Measurements from ENCODE around the gene DUSP15.

DUSP15 gene

DNA sequence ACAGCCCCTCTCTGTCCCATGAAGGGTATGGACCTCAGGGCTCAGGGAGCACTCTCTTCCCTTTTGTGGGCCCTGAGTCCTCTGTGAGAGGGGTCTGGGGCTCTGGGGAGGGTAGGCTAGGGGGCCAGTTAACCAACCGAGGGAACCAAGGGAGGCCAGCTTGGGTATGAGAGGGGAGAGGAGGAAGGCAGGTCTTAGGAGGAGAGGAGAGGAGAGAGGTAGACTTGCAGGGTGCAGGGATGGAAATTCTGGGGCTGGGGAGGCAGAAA, 720 bp downstream of the DUSP15 start:
- no peak for TF ChIP-seq ZFX (IDR thresholded peaks at IDR 0.05)
- TF ChIP-seq, protein P1, sequence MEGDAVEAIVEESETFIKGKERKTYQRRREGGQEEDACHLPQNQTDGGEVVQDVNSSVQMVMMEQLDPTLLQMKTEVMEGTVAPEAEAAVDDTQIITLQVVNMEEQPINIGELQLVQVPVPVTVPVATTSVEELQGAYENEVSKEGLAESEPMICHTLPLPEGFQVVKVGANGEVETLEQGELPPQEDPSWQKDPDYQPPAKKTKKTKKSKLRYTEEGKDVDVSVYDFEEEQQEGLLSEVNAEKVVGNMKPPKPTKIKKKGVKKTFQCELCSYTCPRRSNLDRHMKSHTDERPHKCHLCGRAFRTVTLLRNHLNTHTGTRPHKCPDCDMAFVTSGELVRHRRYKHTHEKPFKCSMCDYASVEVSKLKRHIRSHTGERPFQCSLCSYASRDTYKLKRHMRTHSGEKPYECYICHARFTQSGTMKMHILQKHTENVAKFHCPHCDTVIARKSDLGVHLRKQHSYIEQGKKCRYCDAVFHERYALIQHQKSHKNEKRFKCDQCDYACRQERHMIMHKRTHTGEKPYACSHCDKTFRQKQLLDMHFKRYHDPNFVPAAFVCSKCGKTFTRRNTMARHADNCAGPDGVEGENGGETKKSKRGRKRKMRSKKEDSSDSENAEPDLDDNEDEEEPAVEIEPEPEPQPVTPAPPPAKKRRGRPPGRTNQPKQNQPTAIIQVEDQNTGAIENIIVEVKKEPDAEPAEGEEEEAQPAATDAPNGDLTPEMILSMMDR (conservative IDR thresholded peaks at IDR 0.05): no peak
- no peak overlapping the region for H3K27ac ChIP-seq

DNA sequence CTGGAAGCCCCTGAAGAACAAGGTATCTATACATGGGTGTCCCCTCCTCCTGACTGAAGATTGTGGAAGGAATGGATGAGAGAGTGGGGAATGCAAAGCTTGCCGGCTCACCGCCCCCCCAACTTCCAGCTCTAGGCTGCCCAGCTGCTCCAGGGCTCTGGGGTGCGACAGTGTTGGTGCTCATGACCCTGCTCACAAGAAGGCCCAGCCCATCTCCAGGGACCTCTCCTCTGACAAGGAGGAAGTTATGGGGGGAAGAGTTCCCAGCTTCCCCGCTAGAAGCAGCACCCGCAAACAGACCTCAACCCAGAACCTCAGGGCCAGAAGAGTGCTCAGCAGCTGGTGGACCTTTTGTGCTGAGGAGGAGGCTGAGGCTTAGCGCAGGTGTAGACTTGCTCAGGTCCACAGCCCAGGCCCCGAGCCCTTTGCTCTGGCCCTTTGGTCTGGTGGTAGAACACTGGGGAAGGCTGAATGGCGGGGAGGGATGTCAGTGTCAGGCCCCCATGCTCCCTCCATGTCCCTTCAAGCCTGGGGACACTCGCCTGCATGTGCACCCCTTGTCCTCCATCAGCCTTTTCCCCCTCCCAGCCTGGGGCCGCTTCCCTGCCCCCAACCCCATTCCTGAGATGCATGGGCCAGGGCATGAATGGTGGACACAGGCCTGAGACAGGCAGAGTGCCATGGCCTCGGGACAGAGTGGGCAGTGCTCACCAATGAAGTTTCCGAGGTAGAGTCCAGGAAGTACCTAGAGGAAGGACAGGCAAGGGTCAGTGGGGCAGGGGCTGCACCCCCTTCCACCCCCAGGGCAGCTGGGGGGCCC, 1.3 kb downstream of the DUSP15 start:
- TF ChIP-seq ZFX (IDR thresholded peaks at IDR 0.05): no peak
- TF ChIP-seq, protein P1 (conservative IDR thresholded peaks at IDR 0.05): no peak
- H3K27ac ChIP-seq: no peak overlapping the region

DNA sequence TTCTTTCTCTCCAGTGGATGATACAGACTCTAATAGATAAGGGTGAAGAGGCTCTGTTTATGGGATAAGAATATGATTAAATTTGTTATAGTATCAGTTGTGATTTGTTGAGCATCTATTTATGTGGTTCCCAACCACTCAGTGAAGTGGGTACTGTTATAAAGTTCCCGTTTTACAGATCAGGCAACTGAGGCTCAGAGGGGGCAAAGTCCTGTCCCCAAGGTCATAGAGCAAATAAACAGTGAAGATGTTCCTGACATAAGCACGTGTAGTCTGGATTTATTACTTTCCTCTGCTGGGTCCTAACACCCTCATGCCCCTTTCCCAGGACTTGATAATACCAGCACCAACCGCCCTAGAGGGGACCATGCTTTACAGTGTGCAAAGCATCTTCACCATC, 4.1 kb downstream of the DUSP15 start:
- TF ChIP-seq, protein P1 (conservative IDR thresholded peaks at IDR 0.05): no peak
- no peak for TF ChIP-seq ZFX (IDR thresholded peaks at IDR 0.05)

DNA sequence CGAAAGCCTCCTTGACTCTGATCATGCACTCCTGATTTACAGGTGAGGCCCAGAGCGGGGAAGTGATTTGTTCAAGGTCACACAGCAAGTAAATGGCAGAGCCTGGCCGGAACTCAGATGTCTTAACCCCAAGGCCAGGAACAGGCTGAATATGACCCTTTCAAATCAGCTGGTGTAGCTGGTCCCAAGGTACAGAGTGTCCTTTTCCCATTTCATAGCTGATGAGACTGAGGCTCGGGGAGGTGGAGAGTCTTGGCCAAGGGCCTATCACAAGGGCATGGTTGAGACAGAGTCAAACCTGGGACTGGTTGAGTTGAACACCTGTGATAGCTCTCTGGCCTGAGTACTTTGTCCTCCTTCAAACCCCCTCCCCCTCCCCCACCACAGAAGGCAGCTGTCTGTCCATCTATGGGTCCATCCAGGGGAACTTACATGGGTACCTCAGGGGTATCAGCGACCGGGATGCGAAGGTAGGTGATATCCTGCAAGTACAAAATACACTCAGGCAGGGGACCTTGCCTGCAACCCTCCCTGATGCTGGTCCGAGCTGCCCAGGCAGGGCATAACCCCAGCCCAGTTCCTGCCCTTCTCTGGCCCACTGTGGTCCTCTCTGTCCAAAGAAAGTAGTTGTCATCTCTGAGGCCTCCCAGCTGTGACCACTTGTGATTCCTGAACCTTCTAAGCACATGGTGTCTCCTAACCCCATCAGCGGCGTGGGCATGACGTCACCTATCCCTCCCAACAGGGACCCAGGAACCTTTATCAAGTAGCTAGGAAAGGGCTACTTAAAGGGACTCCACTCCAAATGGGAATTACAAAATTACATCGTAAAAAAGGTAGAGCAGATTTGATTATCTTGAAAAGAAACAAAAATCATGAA, 5.6 kb downstream of the DUSP15 start:
- TF ChIP-seq, protein P1 (conservative IDR thresholded peaks at IDR 0.05): no peak
- no peak for TF ChIP-seq ZFX (IDR thresholded peaks at IDR 0.05)

More for the DNA sequence above, 4.1 kb downstream of the DUSP15 start:
- no peak overlapping the region for H3K27ac ChIP-seq

DNA sequence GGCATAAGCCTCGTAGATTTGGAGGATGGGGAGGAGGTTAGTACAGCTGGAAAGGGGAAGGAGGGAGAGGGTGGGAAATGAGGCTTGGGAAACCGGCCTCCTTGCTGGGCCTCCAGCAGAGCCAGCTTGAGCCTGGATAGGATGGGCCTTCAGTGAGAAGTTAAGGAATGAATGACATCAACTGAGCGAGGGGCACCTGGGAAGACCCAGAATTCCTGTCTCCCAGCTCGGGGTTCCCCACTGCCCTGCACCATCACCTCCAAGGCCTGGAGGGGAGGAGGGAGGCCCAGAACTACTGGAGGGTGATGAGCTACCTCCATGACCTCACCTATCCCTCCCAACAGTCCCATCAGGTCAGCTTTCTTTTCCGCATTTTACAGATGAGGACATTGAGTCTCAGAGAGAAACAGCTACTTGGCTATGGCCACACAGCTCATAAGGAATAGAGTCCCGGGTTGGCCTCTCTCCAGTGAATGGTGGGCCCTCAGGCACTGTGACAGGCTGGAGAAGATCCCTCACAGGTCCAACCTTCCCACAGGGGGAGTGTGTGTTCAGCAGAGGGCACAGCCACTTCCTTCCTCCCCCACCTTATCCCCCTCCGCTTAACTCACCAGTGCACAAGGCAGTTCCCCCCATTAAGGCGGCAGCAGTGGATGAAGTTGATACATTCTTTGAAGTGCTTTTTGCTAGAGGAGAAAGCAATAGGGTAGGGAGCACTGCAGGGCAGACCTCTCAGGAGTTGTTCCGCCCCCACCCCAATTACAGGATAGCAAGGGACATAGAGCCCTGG, 6.8 kb downstream of the DUSP15 start:
- H3K27ac ChIP-seq: no peak overlapping the region
- TF ChIP-seq ZFX (IDR thresholded peaks at IDR 0.05): no peak
- TF ChIP-seq, protein P1 (conservative IDR thresholded peaks at IDR 0.05): no peak

More for the DNA sequence above, 5.6 kb downstream of the DUSP15 start:
- H3K27ac ChIP-seq: no peak overlapping the region

DNA sequence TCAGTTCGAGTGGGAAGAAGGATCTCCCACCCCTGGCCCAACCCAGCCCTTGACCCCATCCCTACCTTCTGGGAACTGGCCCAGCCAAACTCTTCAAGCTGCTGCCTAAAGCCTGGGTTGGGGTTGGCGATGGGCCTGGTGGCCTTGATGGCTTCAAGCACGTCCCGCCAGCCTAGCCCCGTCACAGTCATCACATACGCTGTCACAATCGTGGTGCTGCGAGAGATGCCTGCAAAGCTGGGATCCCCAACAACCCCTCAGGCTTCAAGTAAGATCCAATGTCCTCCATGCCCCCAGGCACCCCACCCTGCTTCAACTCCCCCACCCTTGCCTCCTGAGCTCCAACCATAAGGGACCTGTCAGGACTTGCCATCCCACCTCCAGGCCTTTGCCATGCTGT, 7.8 kb downstream of the DUSP15 start:
- no peak overlapping the region for H3K27ac ChIP-seq
- no peak for TF ChIP-seq ZFX (IDR thresholded peaks at IDR 0.05)
- TF ChIP-seq, protein P1 (conservative IDR thresholded peaks at IDR 0.05): no peak

All from C4-2B (cell line).